Cardiac muscle cell (in vitro differentiated cells and primary cell): Measurements from ENCODE around the gene PRPF38A. TPM values are rescaled to one million over a fixed set of nuclear protein-coding genes. Genes with fewer than 3 reads are reported as not detected.

ENCODE experiments used
- DNase-seq, 2 donors: peaks; one replicate each; pipeline versions ENCODE4 v3.0.0 to v3.0.0-alpha.2; 2010 to 2017; ENCODE audit warnings: low read depth in 1 of 2, low spot score in 1 of 2
- H3K27ac ChIP-seq: fragments of 200-600 bp; sonication (generic); 2 replicates; pipeline ENCODE4 v1.5.1; 2016
- H3K27me3 ChIP-seq: fragments of 200-600 bp; sonication (generic); 2 replicates; pipeline ENCODE4 v1.6.0; 2016; ENCODE audit warnings: control low read depth
- H3K36me3 ChIP-seq: fragments of 200-600 bp; sonication (generic); 2 replicates; pipeline ENCODE4 v1.5.1; 2016; ENCODE audit warnings: control low read depth
- H3K4me1 ChIP-seq: fragments of 200-600 bp; sonication (generic); 2 replicates; pipeline ENCODE4 v1.8.1; 2017; ENCODE audit warnings: low read depth, mild to moderate bottlenecking, mixed run types
- H3K4me3 ChIP-seq: fragments of 200-600 bp; sonication (generic); 2 replicates; pipeline ENCODE4 v1.5.1; 2016; ENCODE audit warnings: mild to moderate bottlenecking
- H3K9me3 ChIP-seq: fragments of 200-600 bp; sonication (generic); 2 replicates; pipeline ENCODE4 v1.5.1; 2017; ENCODE audit warnings: low read depth, mild to moderate bottlenecking, control low read depth
- polyA plus RNA-seq: library from polyadenylated mRNA; unstranded; fragments of >200 nt; fragmentation: Nextera tagmentation; extraction: Ambion mirVana; gene quantifications from 2 replicates; pipeline ENCODE4 v1.2.1, GENCODE V29; 2016
- total RNA-seq: library from RNA; depleted of rRNA; stranded (reverse); fragments of >200 nt; gene quantifications from 2 replicates; pipeline ENCODE4 v1.2.3, GENCODE V29; 2016
- TF ChIP-seq, protein P1 (sequence below): IDR thresholded peaks from 2 replicates; pipeline ENCODE4 v1.5.1; 2012; ENCODE audit warnings: low read depth, mild to moderate bottlenecking, low read length

Gene PRPF38A
- total and polyA plus RNA-seq, 2 experiments from 2014 or later: 18.9 to 43.4 TPM

DNA sequence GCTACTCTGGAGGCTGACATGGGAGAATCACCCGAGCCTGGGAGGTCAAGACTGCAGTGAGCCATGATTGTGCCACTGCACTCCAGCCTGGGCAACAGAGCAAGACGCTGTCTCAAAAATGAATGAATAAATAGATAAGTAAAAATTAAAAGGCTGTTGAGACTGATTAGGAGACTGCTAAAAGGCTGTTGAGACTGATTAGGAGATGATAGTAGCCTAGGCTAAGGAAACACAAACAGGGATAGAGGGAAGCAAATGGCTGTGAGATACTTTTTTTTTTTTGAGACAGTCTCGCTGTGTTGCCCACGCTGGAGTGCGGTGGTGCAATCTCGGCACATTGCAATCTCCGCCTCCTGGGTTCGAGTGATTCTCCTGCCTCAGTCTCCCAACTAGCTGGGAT is 28.4 kb downstream of the PRPF38A start:
- Histone ChIP-seq H3K4me3 (no peak overlapping the region), H3K27me3 (no peaks in the 10 kb centered on the region), H3K36me3 (peaks cover 63% of the 10 kb centered on the region), H3K9me3 (no peaks in the 10 kb centered on the region), H3K4me1 (no peaks in the 10 kb centered on the region), H3K27ac (no peak overlapping the region)
- DNase-seq: no peak
- TF ChIP-seq, protein P1, sequence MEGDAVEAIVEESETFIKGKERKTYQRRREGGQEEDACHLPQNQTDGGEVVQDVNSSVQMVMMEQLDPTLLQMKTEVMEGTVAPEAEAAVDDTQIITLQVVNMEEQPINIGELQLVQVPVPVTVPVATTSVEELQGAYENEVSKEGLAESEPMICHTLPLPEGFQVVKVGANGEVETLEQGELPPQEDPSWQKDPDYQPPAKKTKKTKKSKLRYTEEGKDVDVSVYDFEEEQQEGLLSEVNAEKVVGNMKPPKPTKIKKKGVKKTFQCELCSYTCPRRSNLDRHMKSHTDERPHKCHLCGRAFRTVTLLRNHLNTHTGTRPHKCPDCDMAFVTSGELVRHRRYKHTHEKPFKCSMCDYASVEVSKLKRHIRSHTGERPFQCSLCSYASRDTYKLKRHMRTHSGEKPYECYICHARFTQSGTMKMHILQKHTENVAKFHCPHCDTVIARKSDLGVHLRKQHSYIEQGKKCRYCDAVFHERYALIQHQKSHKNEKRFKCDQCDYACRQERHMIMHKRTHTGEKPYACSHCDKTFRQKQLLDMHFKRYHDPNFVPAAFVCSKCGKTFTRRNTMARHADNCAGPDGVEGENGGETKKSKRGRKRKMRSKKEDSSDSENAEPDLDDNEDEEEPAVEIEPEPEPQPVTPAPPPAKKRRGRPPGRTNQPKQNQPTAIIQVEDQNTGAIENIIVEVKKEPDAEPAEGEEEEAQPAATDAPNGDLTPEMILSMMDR: no peak

DNA sequence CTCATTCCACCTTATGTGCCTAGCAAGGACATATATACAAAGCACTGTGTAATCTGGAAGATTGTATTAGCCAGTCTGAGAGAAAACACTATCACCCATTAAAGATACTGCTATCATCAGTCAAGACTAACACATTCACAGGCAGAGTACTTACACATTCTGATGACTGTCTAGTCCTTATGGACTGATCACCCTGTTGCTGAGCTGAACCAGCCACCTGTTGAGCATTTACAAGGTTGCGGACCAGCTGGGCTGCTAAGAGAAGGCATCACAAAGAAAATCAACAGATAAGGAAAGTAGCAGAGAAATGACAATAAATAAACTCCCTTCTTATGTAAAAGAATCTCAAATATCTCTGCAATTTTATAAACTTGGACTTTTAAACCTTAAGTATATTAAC is 30.8 kb downstream of the PRPF38A start:
- Histone ChIP-seq H3K27ac (no peak overlapping the region), H3K4me1 (no peaks in the 10 kb centered on the region), H3K36me3 (peaks cover 67% of the 10 kb centered on the region), H3K9me3 (no peaks in the 10 kb centered on the region), H3K4me3 (no peak overlapping the region), H3K27me3 (no peaks in the 10 kb centered on the region)
- DNase-seq: no peak
- TF ChIP-seq, protein P1: no peak

DNA sequence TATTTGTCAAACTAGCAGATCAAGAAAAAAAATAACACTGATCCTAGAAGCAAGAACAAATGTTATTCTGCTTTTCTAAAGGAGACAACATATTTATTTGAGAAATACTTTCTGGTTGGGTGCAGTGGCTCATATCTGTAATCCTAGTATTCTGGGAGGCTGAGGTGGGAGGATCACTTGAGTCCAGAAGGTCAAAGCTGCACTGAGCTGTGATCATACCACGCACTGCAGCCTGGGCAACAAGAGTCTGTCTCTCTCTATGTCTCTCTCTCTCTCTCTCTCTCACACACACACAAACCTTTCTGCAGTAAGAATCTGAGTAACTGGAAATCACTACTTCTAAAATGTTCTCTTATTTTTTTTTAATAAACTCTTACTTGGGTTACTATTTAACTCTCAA is 31.2 kb downstream of the PRPF38A start:
- Histone ChIP-seq H3K9me3 (no peaks in the 10 kb centered on the region), H3K36me3 (peaks cover 66% of the 10 kb centered on the region), H3K4me3 (no peak overlapping the region), H3K27ac (no peak overlapping the region), H3K4me1 (no peaks in the 10 kb centered on the region), H3K27me3 (no peaks in the 10 kb centered on the region)
- no peak for DNase-seq
- TF ChIP-seq, protein P1: no peak

DNA sequence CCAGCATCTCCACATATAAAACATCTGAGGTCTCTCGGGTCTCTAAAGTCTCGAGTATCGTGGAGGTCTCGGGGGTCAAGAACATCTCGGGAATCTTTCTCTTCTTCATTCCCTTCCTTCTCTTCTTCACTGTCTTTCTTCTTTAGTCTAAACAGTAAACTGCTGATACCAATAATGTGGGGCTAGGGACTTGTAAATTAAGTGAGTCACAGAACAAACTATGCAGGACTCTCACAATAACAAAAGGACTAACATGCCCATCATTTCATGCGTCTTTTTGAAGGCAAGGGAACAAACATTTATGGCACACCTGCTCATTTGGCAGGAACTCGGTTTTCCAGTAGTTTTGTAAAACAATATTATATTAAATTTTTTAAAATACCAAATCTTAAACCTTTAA is 32.4 kb downstream of the PRPF38A start:
- DNase-seq: no peak
- Histone ChIP-seq H3K27me3 (no peaks in the 10 kb centered on the region), H3K36me3 (peaks cover 60% of the 10 kb centered on the region), H3K9me3 (no peaks in the 10 kb centered on the region), H3K4me3 (no peak overlapping the region), H3K4me1 (no peaks in the 10 kb centered on the region), H3K27ac (no peak overlapping the region)
- TF ChIP-seq, protein P1: no peak

DNA sequence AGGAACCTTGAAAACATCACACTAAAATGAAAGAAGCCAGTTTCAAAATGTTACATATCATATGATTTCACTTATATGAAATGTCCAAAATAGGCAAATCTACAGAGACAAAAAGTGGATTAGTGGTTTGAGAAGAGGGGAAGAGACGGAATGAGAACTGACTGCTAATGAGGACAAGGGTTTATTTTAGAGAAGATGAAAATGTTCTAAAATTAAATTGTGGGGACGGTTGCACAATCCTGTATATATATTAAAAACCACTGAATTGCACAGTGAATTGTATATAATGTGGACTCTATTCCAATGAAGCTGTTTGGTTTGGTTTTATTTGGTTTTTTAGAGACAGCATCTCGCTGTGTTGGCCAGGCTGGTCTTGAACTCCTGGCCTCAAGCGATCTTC is 35.6 kb downstream of the PRPF38A start:
- no peak overlapping the region for H3K27ac ChIP-seq
- H3K36me3 ChIP-seq: peaks cover 52% of the 10 kb centered on the region
- no peaks in the 10 kb centered on the region for H3K4me1 ChIP-seq
- TF ChIP-seq, protein P1: no peak
- no peaks in the 10 kb centered on the region for H3K9me3 ChIP-seq
- DNase-seq: no peak
- H3K4me3 ChIP-seq: no peak overlapping the region
- no peaks in the 10 kb centered on the region for H3K27me3 ChIP-seq

DNA sequence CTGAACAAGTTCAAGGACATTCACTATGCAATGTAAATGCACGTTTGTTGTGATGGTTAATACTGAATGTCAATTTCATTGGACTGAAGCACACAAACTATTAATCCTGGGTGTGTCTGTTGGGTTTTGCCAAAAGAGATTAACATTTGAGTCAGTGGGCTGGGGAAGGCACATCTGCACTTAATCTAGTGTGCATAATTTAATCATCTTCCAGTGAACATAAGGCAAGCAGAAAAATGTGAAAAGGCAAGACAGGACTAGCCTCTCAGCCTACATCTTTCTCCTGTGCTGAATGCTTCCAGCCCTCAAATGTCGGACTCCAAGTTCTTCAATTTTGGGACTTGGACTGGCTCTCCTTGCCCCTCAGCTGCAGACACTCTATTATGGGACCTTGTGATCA is 40.1 kb downstream of the PRPF38A start:
- no peak for DNase-seq
- Histone ChIP-seq H3K27ac (no peak overlapping the region), H3K36me3 (peaks cover 35% of the 10 kb centered on the region), H3K4me3 (no peak overlapping the region), H3K27me3 (no peaks in the 10 kb centered on the region), H3K4me1 (no peaks in the 10 kb centered on the region), H3K9me3 (no peaks in the 10 kb centered on the region)
- TF ChIP-seq, protein P1: no peak
